ENCODE results near the gene TRIM8. TPM values are rescaled to one million over a fixed set of nuclear protein-coding genes. Genes with fewer than 3 reads are reported as not detected.

Gene TRIM8
- total and polyA plus RNA-seq, 2 of the 8 experiments (the other 6 are each of a cell fraction or from before 2014, with no cell fraction given): 24.9 to 38.8 TPM

GRCh38 chr10:102652170-102652916 is 8.1 kb downstream of the TRIM8 start (continued):
- TF ChIP-seq SIRT6 (IDR thresholded peaks at IDR 0.05; ENCODE audit: low read length) (no peak), MAFK (IDR thresholded peaks at IDR 0.05; ENCODE audit: low read depth, low read length) (no peak), RNF2 (IDR thresholded peaks at IDR 0.05; ENCODE audit: borderline replicate concordance, low read depth, low read length, missing control alignments, poor library complexity, severe bottlenecking) (no peak)
